SH-SY5Y (cell line): ENCODE results near the gene MCM3.

Experiments
- GATA2 ChIP-seq: IDR thresholded peaks from 2 replicates; pipeline ENCODE4 v1.6.1; 2011; ENCODE audit warnings: mild to moderate bottlenecking, low read depth, low read length
- GATA3 ChIP-seq: IDR thresholded peaks from 2 replicates; pipeline ENCODE4 v1.6.1; 2011; ENCODE audit warnings: low read depth, mild to moderate bottlenecking, low read length, moderate library complexity

GRCh38 chr6:52326540-52327364 is 42.2 kb upstream of the MCM3 start:
- TF ChIP-seq GATA3 (no peak), GATA2 (no peak)
